Ovary (tissue), 9 donors: Measurements from ENCODE around the gene SBF2. TPM values are rescaled to one million over a fixed set of nuclear protein-coding genes. Genes with fewer than 3 reads are reported as not detected.

Experiments
- DNase-seq, 5 donors: peaks; one replicate each; pipeline ENCODE4 v3.0.0-alpha.2; 2019 to 2020
- H3K27ac ChIP-seq, 2 donors: fragments of 200-600 bp; one replicate each; pipeline versions ENCODE4 v1.5.1 to v1.8.0; 2019 to 2022
- H3K27me3 ChIP-seq: fragments of 200-600 bp; one replicate; pipeline ENCODE4 v1.8.0; 2022
- H3K36me3 ChIP-seq: fragments of 200-600 bp; sonication (generic); one replicate; pipeline ENCODE4 v1.5.1; 2019
- H3K4me1 ChIP-seq: one replicate; pipeline ENCODE4 v1.8.1; 2013; ENCODE audit warnings: mild to moderate bottlenecking, moderate library complexity; ENCODE audit not compliant: insufficient read depth
- H3K4me3 ChIP-seq: fragments of 200-600 bp; sonication (generic); one replicate; pipeline ENCODE4 v1.5.1; 2017
- H3K9me3 ChIP-seq, 2 donors: fragments of 200-600 bp in 1 of 2; sonication (generic) in 1 of 2; one replicate each; pipeline versions ENCODE4 v1.5.1 to v1.8.1; 2013 to 2019; ENCODE audit warnings: mild to moderate bottlenecking in 1 of 2, moderate library complexity in 1 of 2
- CTCF ChIP-seq, 3 donors: fragments of 450-650 bp in 2 of 3; fragments of 200-600 bp in 1 of 3; IDR thresholded peaks; one replicate each; pipeline versions ENCODE4 v1.5.1 to v1.8.0; 2016 to 2022; ENCODE audit warnings: antibody characterized with exemption in 3 of 3, mild to moderate bottlenecking in 1 of 3
- EP300 ChIP-seq: sonication (generic); formaldehyde crosslinking; IDR thresholded peaks from one replicate; pipeline ENCODE4 v1.6.1; 2017; ENCODE audit warnings: antibody characterized with exemption
- POLR2A ChIP-seq: fragments of 450-650 bp; IDR thresholded peaks from one replicate; pipeline ENCODE4 v1.6.1; 2017; ENCODE audit warnings: antibody characterized with exemption, mild to moderate bottlenecking, moderate library complexity
- WGBS, 3 donors: extraction: QIAGEN DNeasy Blood & Tissue Kit in 1 of 3; methylation state at CpG; one replicate each; pipeline versions ENCODE4 v1.1.5 to v1.1.7; 2013 to 2017; 5-methylcytosine and 5-hydroxymethylcytosine counted together
- intact Hi-C, 4 donors: fragments of 100-400 bp; cut with DNase I; formaldehyde crosslinking; loops; one replicate each; pipeline versions ENCODE4 v1.11.0 to v1.15.1; 2022 to 2023
- polyA plus RNA-seq, 2 donors: library from polyadenylated mRNA; stranded (reverse); fragments of 200-250 nt in 1 of 2; fragments of 350-450 nt in 1 of 2; fragmentation: Illumina TruSeq in 1 of 2; extraction: RNeasy Lipid Tissue Mini Kit (QIAGEN cat#74804) in 1 of 2; gene quantifications; one replicate each; pipeline ENCODE4 v1.2.3, GENCODE V29; 2013 to 2014
- small RNA-seq: library from RNA; depleted of rRNA; stranded (forward); fragments of <200 nt; gene quantifications from one replicate; pipeline ENCODE3, GENCODE V24; 2016
- total RNA-seq, 7 donors: library from RNA; depleted of rRNA in 2 of 7; stranded (reverse); fragments of >200 nt in 2 of 7; fragmentation: NEBNext Ultra II Directional in 3 of 7; extraction: Animal tissue kit (Norgen Biotek cat#: 25700) in 3 of 7; gene quantifications; one replicate each; pipeline versions ENCODE4 v1.1.0 to v1.2.4, GENCODE V29; 2016 to 2023
- donor health status: DM: no; HTN: no; CAD: no; lungs with moderate emphysema.
- donor health status: DM: no; HTN: no; CAD: no.
- donor health status: Bipolar disorder and iron deficiency.
- donor health status: DM: yes; HTN: yes; CAD: no.
- donor health status: DM: no; HTN: no; CAD: no.
- donor health status: DM: yes; HTN: yes; CAD: no.

Gene SBF2
- total and polyA plus RNA-seq, 9 donors, result 27.4 to 77.5 (median 50.8) TPM

- DNase-seq, result no peak
- 86 to 93% (median 87%) methylated on average over 11 of the region's 11 CpGs for WGBS, 3 donors
- Histone ChIP-seq H3K9me3 (no peaks in the 10 kb centered on the region), H3K4me3 (no peak overlapping the region), H3K4me1 (no peaks in the 10 kb centered on the region), H3K36me3 (no peaks in the 10 kb centered on the region), H3K27me3 (no peaks in the 10 kb centered on the region), H3K27ac (no peak overlapping the region)
- TF ChIP-seq CTCF (IDR thresholded peaks at IDR 0.05), result no peak
- TF ChIP-seq EP300, result no peak
- no peak for TF ChIP-seq POLR2A
- intact Hi-C loops, result loop anchor here in 1 of 4 donors (10.0 kb wide), 1 partner anchor 78 kb away; no protein-coding TSS in a partner anchor
Measured at GRCh38 chr11:9732453-9732852, 561.6 kb downstream of the SBF2 start.

- no peak for TF ChIP-seq POLR2A
- no peak for TF ChIP-seq CTCF (IDR thresholded peaks at IDR 0.05)
- TF ChIP-seq EP300, result no peak
- 94 to 99% (median 96%) methylated on average over 1 of the region's 1 CpG for WGBS, 3 donors
- intact Hi-C loops, result loop anchor here in 1 of 4 donors (10.0 kb wide), 1 partner anchor 76 kb away; no protein-coding TSS in a partner anchor
- H3K27me3 ChIP-seq, result no peaks in the 10 kb centered on the region
- no peaks in the 10 kb centered on the region for H3K9me3 ChIP-seq
- no peak overlapping the region for H3K4me3 ChIP-seq
- H3K27ac ChIP-seq, result no peak overlapping the region
- no peaks in the 10 kb centered on the region for H3K4me1 ChIP-seq
- no peak for DNase-seq
- no peaks in the 10 kb centered on the region for H3K36me3 ChIP-seq
Measured at GRCh38 chr11:9731256-9731655, 562.8 kb downstream of the SBF2 start.

Small RNA genes within 50 kb of the gene (small RNA-seq; reads per million reads assigned to genes)
- gene AC080023.2 (not detected), gene RNU7-28P (not detected)

Other genes starting within 250 kb of the SBF2 start
- 10 to 100 TPM in 5 of 7 donors, 1 to 10 TPM in 2; 8.2 to 83.8 (median 17.5) TPM for gene ADM, start 10.9 kb upstream of the SBF2 start, total RNA-seq
- 10 to 100 TPM; 33.2 to 47.2 TPM for gene ADM, start 10.9 kb upstream of the SBF2 start, polyA plus RNA-seq
- 1 to 10 TPM; 2.7 to 9.3 (median 7.9) TPM for gene AMPD3, start 161.0 kb upstream of the SBF2 start, total RNA-seq
- gene AMPD3, start 161.0 kb upstream of the SBF2 start, polyA plus RNA-seq, result 1 to 10 TPM; 2.0 to 6.8 TPM
- gene RNF141, start 247.0 kb upstream of the SBF2 start, total RNA-seq, result 10 to 100 TPM; 11.2 to 30.0 (median 16.6) TPM
- gene RNF141, start 247.0 kb upstream of the SBF2 start, polyA plus RNA-seq, result 10 to 100 TPM in 1 of 2 donors, 1 to 10 TPM in 1; 8.1 to 23.1 TPM